ENCODE measurements around the gene RBCK1.

RBCK1 gene

DNA sequence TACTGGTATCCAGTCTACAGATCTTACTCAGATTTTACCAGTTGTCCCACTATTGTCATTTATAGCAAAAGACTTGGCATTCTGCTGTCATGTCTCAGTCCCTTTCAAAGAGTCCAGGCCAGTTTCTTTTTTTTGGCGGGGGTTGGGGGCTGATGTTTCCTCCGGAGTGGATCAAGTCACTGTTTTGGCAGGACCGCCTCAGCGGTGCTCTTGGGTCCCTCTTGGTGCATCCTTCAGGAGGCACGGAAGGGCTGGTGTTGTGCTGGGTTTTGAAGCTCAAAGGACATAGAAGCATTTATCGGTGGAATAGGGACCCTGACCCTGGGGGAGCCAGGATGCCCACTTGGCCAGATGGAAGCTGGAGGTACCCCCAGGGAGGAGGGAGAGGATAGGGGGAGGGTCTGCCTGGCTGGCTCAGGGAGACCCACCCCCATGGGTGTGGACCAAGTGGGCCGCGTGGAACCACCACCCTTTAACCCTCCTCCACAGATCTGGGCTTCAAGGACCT, 10.8 kb downstream of the RBCK1 start:
- no peak for DNase-seq (ENCODE audit: extremely low read depth, insufficient read length)
- Histone ChIP-seq H3K27me3 (replicated peaks; ENCODE audit: control insufficient read depth, insufficient read depth, low read length) (no peaks in the 10 kb centered on the region), H3K4me3 (replicated peaks; ENCODE audit: low read depth, low read length) (no peak overlapping the region), H3K36me3 (ENCODE audit: control insufficient read depth, insufficient read depth, low read length) (peaks cover 26% of the 10 kb centered on the region)
- TF ChIP-seq, protein P1, sequence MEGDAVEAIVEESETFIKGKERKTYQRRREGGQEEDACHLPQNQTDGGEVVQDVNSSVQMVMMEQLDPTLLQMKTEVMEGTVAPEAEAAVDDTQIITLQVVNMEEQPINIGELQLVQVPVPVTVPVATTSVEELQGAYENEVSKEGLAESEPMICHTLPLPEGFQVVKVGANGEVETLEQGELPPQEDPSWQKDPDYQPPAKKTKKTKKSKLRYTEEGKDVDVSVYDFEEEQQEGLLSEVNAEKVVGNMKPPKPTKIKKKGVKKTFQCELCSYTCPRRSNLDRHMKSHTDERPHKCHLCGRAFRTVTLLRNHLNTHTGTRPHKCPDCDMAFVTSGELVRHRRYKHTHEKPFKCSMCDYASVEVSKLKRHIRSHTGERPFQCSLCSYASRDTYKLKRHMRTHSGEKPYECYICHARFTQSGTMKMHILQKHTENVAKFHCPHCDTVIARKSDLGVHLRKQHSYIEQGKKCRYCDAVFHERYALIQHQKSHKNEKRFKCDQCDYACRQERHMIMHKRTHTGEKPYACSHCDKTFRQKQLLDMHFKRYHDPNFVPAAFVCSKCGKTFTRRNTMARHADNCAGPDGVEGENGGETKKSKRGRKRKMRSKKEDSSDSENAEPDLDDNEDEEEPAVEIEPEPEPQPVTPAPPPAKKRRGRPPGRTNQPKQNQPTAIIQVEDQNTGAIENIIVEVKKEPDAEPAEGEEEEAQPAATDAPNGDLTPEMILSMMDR (IDR thresholded peaks at IDR 0.05; ENCODE audit: insufficient read depth, low read length, poor library complexity, severe bottlenecking) = no peak

GRCh38 chr20:419556-420165, 11.6 kb downstream of the RBCK1 start:
- DNase-seq (ENCODE audit: extremely low read depth, insufficient read length) = no peak
- Histone ChIP-seq H3K36me3 (ENCODE audit: control insufficient read depth, insufficient read depth, low read length) (peaks cover 29% of the 10 kb centered on the region), H3K4me3 (replicated peaks; ENCODE audit: low read depth, low read length) (no peak overlapping the region)

GRCh38 chr20:420166-420620, 12.1 kb downstream of the RBCK1 start:
- Histone ChIP-seq H3K4me3 (replicated peaks; ENCODE audit: low read depth, low read length) (no peak overlapping the region), H3K27me3 (replicated peaks; ENCODE audit: control insufficient read depth, insufficient read depth, low read length) (no peaks in the 10 kb centered on the region), H3K36me3 (ENCODE audit: control insufficient read depth, insufficient read depth, low read length) (peaks cover 29% of the 10 kb centered on the region)
- TF ChIP-seq, protein P1 (IDR thresholded peaks at IDR 0.05; ENCODE audit: insufficient read depth, low read length, poor library complexity, severe bottlenecking) = no peak
- no peak for DNase-seq (ENCODE audit: extremely low read depth, insufficient read length)

More at GRCh38 chr20:419556-420165, 11.6 kb downstream of the RBCK1 start:
- no peaks in the 10 kb centered on the region for H3K27me3 ChIP-seq (replicated peaks; ENCODE audit: control insufficient read depth, insufficient read depth, low read length)
- TF ChIP-seq, protein P1 (IDR thresholded peaks at IDR 0.05; ENCODE audit: insufficient read depth, low read length, poor library complexity, severe bottlenecking) = no peak

- TF ChIP-seq, protein P1 (IDR thresholded peaks at IDR 0.05; ENCODE audit: insufficient read depth, low read length, poor library complexity, severe bottlenecking) = no peak
- H3K4me3 ChIP-seq (replicated peaks; ENCODE audit: low read depth, low read length) = no peak overlapping the region
- no peak for DNase-seq (ENCODE audit: extremely low read depth, insufficient read length)
- peaks cover 29% of the 10 kb centered on the region for H3K36me3 ChIP-seq (ENCODE audit: control insufficient read depth, insufficient read depth, low read length)
- H3K27me3 ChIP-seq (replicated peaks; ENCODE audit: control insufficient read depth, insufficient read depth, low read length) = no peaks in the 10 kb centered on the region
Measured at GRCh38 chr20:420721-421574, 12.8 kb downstream of the RBCK1 start.

GRCh38 chr20:421685-422250, 13.7 kb downstream of the RBCK1 start:
- DNase-seq (ENCODE audit: extremely low read depth, insufficient read length) = no peak
- TF ChIP-seq, protein P1 (IDR thresholded peaks at IDR 0.05; ENCODE audit: insufficient read depth, low read length, poor library complexity, severe bottlenecking) = no peak
- Histone ChIP-seq H3K36me3 (ENCODE audit: control insufficient read depth, insufficient read depth, low read length) (peaks cover 29% of the 10 kb centered on the region), H3K27me3 (replicated peaks; ENCODE audit: control insufficient read depth, insufficient read depth, low read length) (no peaks in the 10 kb centered on the region), H3K4me3 (replicated peaks; ENCODE audit: low read depth, low read length) (no peak overlapping the region)

Measured in GM06990 (cell line).